T-helper 1 cell treated with Interleukin-12 subunit alpha and Interleukin-12 subunit beta and Interleukin-4 antibody, amounts not matched to agents 30 ng/mL and 1 ng/mL, for 36 hours (primary cell): Measurements from ENCODE around the gene ITGAX. TPM values are rescaled to one million over a fixed set of nuclear protein-coding genes. Genes with fewer than 3 reads are reported as not detected.

Source experiments
- intact Hi-C: fragments of 100-400 bp; cut with micrococcal nuclease; formaldehyde crosslinking; loops from one replicate; pipeline ENCODE4 v1.15.1; 2024
- total RNA-seq: library from RNA; stranded (reverse); gene quantifications from 2 replicates; pipeline ENCODE4 v1.2.3, GENCODE V29; 2022

Gene ITGAX
- total RNA-seq, 1 donor from 2014 or later, result 142 TPM

DNA sequence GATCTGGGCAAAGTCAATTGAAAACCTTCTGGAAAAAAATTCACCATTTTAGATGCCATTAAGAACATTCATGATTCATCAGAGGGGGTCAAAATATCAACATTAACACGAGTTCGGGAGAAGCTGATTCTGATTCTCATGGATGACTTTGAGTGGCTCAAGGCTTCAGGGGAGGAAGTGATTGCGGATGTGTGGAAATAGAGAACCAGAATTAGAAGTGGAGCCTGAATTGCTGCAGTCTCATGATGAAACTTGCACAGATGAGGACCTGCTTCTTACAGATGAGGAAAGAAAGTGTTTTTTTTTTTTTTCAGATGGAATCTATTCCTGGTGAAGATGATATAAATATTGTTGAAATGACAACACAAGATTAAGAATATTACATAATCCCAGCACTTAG lies 12.9 kb downstream of the ITGAX start:
- intact Hi-C loops, result no loop called here

DNA sequence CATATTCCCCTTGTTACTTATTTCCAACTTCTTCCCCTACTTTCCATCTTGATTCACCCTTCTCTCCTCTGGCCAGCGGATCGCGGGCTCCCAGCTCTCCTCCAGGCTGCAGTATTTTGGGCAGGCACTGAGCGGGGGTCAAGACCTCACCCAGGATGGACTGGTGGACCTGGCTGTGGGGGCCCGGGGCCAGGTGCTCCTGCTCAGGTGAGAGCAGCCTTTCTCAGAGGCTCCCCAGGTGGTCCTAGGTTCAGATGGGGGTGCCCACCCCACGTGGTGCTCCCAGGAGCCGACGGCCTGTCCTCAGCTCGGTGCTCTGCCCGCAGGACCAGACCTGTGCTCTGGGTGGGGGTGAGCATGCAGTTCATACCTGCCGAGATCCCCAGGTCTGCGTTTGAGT lies 16.0 kb downstream of the ITGAX start:
- intact Hi-C loops, result no loop called here

DNA sequence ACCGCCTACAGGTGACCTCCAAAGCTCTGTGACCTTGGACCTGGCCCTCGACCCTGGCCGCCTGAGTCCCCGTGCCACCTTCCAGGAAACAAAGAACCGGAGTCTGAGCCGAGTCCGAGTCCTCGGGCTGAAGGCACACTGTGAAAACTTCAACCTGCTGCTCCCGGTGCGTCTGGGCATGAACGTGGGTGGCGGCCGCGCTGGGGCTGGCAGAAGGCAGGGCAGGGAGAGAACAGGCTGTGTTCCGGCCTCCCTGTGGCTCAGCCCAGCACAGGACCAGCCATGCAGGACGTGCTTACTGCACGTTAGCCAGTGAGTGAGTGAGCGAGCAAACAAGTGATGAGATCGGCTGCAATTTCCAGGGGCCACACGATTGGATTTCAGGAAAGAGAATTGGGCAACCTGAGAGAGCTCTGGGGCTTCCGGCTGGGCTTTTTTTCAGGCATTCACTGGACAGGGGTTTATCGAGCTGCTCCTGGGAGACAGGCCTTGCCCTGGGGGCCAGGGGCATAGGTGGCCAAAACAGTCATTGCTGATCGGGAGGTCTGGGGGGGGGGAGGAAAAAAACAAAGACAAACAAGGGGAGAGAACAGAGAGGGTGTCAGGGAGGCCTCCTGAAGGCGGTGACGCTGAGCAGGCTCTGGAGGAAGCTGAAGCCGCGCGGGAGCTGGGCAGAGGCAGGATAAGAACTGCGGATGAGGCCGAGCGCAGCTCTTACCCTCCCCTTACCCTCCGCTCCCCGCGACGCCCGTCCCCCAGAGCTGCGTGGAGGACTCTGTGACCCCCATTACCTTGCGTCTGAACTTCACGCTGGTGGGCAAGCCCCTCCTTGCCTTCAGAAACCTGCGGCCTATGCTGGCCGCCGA lies 16.9 kb downstream of the ITGAX start:
- intact Hi-C loops, result no loop called here

DNA sequence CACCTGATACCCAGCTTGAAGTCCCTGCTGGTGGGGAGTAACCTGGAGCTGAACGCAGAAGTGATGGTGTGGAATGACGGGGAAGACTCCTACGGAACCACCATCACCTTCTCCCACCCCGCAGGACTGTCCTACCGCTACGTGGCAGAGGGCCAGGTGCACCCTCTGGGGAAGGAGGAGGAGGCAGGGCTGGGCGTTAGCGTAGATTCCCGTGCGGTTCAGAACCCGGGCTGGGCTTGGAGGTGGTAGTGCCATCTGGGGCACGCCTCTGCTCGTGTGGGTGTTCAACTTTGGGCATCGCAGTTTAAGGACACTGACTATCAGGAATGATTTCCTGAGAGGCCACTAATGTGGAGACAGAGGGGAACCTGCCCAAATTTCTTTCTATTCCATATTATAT lies 18.3 kb downstream of the ITGAX start:
- intact Hi-C loops, result no loop called here

DNA sequence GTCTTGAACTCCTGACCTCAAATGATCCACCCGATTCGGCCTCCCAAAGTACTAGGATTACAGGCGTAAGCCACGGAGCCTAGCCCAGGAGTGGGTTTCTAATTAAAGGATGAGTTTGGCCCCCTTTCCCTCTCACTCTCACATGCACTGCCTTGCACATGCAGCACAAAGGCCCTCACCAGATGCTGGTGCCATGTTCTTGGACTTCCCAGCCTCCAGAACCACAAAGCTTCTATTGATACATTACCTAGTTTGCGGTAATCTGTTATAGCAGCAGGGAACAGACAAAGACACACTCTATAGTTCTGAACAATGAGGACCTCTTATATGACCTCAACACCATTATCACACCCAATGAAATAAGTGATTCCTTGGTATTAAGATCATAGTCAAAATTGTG lies 20.3 kb downstream of the ITGAX start:
- intact Hi-C loops, result no loop called here

DNA sequence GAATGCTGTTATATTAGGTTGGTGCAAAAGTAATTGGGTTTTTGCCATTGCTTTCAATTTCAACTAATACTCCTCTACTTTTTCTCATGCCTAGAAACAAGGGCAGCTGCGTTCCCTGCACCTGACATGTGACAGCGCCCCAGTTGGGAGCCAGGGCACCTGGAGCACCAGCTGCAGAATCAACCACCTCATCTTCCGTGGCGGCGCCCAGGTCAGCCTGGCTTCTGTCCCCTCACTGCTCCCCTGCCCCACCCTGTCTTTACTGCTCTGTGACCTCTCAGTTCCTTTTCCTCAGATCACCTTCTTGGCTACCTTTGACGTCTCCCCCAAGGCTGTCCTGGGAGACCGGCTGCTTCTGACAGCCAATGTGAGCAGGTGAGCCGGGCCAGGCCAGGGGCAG lies 21.7 kb downstream of the ITGAX start:
- intact Hi-C loops, result no loop called here

DNA sequence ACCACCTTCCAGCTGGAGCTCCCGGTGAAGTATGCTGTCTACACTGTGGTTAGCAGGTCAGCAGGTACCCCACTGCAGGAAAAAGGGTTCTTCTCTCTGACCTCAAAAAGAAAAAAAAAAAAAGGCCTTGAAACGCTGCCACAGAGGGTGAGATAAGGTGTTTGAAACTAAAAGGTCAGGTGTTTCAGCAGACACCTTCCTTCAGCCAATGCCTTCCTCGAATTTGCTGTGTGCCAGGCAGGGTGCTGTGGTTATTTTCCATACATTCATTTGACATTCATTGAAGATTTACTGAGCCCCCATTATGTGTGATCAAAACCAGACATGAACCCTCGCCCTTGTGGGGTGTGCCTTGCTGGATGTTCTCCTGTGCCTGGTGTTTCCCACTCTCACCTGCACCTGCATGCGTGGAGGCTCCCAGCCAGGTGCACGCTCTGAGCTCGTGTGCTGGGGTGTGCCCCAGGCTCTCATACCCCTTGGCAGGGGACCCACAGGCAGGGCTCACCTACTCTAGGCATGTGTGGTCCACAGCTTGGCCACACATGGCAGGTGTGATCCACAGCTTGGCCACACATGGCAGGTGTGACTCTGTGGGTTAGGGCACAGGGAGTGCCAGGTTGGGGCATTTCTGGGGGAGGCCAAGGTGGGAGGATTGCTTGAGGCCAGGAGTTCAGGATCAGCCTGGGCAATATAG lies 22.4 kb downstream of the ITGAX start:
- intact Hi-C loops, result no loop called here

DNA sequence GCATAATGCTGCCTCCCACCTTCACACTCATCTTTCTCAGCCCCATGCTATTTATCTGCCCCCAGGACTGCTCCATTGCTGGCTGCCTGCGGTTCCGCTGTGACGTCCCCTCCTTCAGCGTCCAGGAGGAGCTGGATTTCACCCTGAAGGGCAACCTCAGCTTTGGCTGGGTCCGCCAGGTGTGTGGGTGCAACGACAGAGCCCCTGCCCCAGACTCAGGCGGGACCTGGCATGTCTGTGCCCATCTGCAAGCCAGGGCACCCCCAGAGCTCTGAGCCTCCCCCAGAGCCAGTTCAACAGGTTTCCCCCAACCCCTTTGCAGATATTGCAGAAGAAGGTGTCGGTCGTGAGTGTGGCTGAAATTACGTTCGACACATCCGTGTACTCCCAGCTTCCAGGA lies 25.2 kb downstream of the ITGAX start:
- intact Hi-C loops, result loop anchor here (5.0 to 10.0 kb wide), 2 partner anchors 45 to 178 kb away; partner anchors contain the start of gene PYCARD

DNA sequence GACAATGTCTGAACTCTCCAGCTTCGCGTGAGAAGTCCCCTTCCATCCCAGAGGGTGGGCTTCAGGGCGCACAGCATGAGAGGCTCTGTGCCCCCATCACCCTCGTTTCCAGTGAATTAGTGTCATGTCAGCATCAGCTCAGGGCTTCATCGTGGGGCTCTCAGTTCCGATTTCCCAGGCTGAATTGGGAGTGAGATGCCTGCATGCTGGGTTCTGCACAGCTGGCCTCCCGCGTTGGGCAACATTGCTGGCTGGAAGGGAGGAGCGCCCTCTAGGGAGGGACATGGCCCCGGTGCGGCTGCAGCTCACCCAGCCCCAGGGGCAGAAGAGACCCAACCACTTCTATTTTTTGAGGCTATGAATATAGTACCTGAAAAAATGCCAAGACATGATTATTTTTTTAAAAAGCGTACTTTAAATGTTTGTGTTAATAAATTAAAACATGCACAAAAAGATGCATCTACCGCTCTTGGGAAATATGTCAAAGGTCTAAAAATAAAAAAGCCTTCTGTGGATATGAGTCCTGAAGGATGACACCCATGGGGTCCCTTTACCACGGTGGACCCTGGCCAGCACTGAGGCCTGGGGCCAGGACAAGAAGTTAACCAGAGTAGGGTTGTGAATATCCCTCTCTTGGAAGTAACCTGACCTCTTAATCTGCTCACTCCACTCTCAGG lies 27.6 kb downstream of the ITGAX start:
- intact Hi-C loops, result loop anchor here (2.0 to 10.0 kb wide), 3 partner anchors 48 to 180 kb away; partner anchors contain the start of genes PYCARD and ZNF843

DNA sequence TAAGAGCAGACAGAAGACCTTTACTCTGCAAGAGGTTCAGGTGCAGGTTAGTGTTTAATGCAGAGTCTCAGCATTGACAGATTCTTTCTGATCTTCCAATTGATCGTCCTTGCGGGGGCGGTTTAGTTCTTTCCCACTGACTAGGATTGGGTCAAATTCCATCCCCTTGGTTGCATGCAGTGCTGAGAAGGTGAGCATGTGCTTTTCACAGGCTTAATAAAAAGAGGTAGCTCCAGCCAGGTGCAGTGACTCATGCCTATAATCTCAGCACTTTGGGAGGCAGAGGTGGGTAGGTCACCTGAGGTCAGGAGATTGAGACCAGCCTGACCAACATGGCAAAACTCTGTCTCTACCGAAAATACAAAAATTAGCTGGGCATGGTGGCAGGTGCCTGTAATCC lies 30.7 kb downstream of the ITGAX start:
- intact Hi-C loops, result loop anchor here (1.0 to 10.0 kb wide), 2 partner anchors 34 to 51 kb away; no protein-coding TSS in a partner anchor

DNA sequence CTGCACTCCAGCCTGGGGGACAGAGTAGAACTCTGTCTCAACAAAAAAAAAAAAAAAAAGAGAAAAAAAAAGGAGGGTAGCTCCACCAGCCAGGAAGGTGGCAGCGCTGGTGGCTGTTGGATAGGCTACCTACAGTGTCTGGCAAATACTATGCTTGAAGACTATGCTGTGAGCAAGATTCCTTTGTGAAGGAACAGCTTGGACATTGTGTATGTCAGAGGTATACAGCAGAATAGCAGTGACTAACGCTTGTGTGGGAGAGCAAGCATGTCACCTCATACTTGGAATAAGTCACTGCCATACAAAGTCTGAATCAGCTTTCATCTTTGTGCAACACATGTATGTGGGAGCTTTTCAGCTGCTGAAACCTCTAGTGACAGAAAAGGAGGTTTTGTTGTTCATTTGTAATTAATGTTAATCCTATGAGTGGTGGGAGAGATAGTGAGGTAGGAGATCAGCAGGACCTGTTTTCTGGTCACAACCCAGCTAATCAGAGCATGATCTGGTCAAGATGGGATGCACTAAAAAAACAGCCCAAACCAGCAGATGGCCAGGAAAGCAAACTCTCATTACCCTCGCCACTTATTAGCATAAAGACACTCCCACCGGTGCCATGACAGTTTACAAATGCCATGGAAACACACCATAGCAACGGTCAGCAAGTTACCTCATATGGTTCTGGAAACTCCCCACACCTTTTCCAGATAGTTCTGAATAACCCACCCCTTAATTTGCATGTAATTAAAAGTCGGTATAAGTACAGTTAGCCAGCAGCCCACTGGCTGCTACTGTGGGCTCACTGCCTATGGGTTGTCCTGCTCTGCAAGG lies 31.4 kb downstream of the ITGAX start:
- intact Hi-C loops, result loop anchor here (1.0 to 10.0 kb wide), 2 partner anchors 33 to 52 kb away; no protein-coding TSS in a partner anchor

DNA sequence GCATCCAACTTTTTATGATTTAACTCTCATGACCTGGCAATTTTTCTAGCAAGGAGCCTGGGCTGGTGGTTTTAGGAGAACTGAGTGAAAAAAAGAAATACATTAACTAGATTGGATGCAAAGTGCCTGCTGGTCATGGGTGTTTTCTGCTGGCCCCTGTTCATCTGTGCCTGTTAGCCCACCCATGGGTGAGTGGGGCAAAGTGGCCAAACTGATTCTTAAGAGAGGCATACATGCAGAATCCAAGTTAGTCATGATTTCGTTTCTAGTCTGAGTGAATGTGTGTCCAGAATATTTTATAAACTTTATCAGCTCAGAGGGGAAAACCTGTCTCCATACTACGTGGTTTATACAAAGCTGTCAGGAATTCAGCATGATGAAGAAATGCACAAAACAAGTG lies 33.6 kb downstream of the ITGAX start:
- intact Hi-C loops, result loop anchor here (10.0 kb wide), 1 partner anchor 54 kb away; no protein-coding TSS in a partner anchor

DNA sequence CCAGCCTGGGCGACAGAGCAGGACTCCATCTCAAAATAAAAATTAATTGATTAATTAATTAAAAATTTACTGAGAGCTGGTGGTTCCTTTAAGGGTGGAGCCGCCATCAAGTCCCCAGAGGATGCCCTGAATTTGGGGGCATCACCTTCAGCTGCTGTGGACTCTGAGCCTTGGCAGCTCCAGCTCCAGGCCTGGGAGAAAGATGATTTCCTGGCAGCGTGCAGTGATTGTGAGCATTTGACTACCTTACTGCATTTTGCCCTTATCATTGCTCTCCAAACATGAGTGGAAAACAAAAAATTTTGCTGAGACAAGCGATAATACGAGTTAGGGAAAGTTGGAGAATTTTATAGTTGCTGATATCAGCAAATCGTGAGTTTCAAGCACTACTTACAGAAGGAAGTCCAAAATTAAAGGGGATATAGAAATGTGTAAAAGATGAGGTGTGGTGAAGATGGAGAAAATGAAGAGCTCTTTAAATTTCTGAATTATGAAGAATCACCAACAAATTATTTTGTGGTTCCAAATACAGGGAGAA lies 35.6 kb downstream of the ITGAX start:
- intact Hi-C loops, result no loop called here

DNA sequence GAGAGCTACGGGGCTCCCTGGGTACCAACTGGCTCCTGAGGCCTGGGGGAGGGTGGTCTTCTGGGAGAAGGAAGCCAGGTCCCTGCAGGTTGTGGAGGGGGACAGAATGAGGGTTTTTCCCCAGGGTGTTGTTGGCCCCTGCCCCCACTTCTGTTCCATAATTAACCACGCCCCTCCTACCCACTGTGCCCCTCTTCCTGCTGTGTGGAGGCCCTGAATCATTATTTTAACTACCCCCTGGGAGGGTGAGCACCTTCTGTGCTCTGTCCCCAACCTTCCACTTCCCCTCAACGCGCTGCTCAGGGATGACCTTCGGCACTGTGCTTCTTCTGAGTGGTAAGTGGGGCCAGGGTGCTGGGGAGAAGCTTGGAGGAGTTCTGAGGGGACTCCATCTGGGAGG lies 38.1 kb downstream of the ITGAX start, which contains the start of gene ITGAD:
Gene ITGAD, plus strand, starts transcription at position 280 of the 400 bp plus-strand sequence. Its CDS starts 26 bp downstream, at position 306.
- intact Hi-C loops, result no loop called here

DNA sequence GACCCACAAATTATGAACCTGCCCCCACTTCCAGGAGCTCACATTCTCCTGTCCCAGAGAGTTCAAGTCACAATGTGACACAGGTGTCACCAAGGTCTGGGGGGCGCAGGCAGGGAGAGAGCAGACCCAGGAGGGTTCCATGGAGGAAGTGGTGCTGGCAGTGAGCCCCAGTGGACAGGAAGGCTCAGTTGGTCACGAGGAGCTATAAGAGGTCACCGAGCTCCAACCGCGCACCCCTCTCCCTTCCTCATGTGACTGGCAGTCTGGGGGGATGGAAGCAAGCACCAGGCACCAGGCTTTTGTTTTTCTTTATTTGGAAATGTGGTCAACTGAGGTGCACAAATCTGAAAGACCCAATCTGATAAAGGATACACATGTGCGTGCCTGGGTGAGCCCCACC lies 40.7 kb downstream of the ITGAX start:
- intact Hi-C loops, result no loop called here

DNA sequence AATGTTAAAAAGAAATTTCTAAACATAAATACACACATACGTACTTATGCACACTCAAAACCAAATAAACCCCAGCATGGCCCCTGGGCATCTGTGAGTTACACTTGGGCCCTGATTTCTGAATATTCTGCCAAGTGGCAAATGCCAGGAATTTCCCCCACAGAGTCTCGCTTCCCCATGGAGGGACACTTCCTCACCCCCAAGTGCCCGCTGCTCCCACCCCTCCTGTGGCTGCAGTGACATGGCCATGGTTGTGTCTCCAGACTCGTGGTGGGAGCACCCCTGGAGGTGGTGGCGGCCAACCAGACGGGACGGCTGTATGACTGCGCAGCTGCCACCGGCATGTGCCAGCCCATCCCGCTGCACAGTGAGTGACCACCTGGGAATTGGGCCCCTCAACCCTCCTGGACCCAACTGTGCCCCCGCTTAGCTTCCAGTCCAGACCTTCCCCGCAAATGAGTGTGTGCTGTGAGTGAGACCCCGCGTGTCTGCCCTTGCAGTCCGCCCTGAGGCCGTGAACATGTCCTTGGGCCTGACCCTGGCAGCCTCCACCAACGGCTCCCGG lies 42.2 kb downstream of the ITGAX start:
- intact Hi-C loops, result no loop called here

DNA sequence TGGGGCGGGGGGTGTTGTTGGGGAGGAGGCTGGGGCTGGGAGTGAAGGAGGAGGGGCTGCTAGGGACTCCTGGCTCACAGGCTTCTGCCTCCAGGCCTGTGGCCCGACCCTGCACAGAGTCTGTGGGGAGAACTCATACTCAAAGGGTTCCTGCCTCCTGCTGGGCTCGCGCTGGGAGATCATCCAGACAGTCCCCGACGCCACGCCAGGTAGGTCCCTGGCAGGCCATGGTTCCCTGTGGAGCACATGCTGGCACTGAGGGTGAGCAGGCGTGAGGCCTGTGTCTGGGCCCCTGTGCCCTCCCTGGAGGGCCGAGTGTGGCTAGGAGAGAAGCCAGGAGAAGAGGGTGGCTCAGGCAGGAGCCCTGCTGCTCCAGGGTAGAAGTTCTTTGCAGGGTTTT lies 42.7 kb downstream of the ITGAX start:
- intact Hi-C loops, result no loop called here

DNA sequence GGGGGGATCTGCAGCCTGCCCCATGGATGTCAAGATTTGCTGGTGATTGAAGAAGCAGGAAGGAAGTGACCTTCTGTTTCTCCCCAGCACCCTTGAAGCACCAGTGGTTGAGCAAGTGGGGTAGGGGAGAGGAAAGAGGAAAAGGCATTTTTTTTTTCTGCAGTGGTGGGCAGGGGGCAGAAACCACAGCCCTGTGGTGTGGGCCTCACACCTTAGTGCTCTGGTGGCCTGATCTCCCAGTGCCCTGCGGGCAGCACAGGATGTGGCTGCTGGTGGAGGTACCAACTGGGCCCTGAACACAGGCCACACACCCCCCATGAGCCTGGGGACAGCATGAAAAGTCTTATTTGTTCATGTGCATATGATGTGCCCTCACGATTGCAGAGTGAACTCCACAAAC lies 45.2 kb downstream of the ITGAX start:
- intact Hi-C loops, result no loop called here

DNA sequence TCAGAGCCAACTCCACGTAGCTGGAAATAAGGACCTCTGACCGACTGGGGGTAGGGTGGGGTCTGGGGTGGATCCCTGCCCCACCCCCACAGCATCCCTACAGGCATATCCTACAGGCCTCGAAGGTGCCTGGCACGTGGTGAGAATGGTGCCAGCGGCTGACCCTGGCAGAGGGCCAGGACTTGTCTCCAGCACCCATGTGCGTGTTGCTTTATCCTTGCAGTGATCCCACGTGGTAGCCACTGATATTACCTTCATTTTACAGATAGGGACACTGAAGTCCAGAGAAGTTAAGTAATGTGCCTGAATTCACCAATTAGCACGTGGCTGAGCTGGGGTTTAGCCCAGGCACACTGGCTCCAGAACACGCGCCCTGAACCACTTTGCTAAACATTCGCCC lies 46.5 kb downstream of the ITGAX start:
- intact Hi-C loops, result no loop called here

DNA sequence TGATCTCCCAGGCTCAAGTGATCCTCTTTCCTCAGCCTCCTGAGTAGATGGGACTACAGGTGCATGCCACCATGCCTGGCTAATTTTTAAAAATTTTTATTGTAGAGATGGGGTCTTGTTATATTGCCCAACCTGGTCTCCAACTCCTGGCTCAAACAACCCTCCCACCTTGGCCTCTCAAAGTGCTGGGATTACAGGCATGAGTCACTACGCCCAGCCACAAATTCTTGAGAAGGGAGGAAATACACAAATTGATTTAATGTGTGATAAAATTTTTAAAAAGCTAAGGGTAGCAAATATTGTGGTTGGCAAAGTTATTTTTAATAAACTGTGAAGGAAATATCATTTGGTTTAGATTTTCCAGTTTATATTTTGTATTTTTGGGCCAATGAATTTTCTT lies 47.7 kb downstream of the ITGAX start:
- intact Hi-C loops, result no loop called here
